Measurements from ENCODE around the gene CDH23. TPM values are rescaled to one million over a fixed set of nuclear protein-coding genes. Genes with fewer than 3 reads are reported as not detected.
A peak's percentile ranks its signal among the peaks of the same experiment; 100 is the strongest.
"Not testable (repeated sequence)": the region's sequence is repeated elsewhere in the genome, so short reads cannot be mapped to it uniquely, and the experiment has no call there.

The CDH23 gene
- total RNA-seq, 4 donors from 2014 or later: 0.72 to 4.1 (median 2.2) TPM

DNA sequence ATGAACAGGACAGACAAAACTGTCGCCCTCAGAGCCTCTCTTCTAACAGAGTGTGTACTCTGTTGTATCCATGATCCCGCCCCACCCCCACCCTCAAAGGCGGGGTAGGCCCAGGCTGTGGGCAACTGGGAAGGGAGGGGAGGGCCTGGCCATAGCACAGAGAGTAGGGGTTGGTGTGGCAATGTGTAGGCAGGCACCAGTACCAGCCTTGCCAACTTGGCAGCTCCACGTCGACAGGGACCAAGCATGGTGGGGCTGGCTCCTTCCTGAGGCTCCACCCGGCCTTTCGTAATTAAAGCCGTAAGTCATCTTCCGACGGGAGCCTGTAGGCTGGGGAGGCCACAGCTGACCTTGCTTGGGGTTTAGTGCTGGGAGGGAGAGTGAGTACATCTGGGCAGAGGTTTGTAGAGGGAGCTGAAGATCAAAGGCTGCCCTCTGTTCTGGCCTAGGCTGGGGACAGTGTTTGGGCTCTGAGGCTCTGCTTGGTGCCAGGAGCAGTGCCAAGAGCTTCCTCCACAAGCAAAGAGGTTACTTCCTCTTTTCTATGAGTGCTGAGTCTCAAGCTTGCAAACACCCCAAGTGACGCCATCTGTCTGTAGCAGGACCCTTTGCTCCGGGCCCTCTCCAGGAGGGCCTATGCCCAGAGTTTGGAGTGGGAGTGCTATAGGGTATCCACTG, 201.2 kb downstream of the CDH23 start:
- WGBS: 34% methylated on average over 6 of the region's 12 CpGs
- H3K4me3 ChIP-seq: no peak overlapping the region
- peak; percentile 89 to 91 for DNase-seq (ENCODE audit: low spot score in 2 of 2)
- TF ChIP-seq POLR2AphosphoS5 (IDR thresholded peaks at IDR 0.05) (peak in 2 of 3 donors; percentile 33 to 58), EP300 (IDR thresholded peaks at IDR 0.05) (no peak), POLR2A (IDR thresholded peaks at IDR 0.05) (no peak)
- TF ChIP-seq, protein P1, sequence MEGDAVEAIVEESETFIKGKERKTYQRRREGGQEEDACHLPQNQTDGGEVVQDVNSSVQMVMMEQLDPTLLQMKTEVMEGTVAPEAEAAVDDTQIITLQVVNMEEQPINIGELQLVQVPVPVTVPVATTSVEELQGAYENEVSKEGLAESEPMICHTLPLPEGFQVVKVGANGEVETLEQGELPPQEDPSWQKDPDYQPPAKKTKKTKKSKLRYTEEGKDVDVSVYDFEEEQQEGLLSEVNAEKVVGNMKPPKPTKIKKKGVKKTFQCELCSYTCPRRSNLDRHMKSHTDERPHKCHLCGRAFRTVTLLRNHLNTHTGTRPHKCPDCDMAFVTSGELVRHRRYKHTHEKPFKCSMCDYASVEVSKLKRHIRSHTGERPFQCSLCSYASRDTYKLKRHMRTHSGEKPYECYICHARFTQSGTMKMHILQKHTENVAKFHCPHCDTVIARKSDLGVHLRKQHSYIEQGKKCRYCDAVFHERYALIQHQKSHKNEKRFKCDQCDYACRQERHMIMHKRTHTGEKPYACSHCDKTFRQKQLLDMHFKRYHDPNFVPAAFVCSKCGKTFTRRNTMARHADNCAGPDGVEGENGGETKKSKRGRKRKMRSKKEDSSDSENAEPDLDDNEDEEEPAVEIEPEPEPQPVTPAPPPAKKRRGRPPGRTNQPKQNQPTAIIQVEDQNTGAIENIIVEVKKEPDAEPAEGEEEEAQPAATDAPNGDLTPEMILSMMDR (IDR thresholded peaks at IDR 0.05): no peak
- H3K4me1 ChIP-seq: peaks cover 36% of the 10 kb centered on the region
- H3K36me3 ChIP-seq: no peaks in the 10 kb centered on the region
- H3K27me3 ChIP-seq: no peaks in the 10 kb centered on the region
- peak overlapping the region; percentile 92 for H3K27ac ChIP-seq
- no peaks in the 10 kb centered on the region for H3K9me3 ChIP-seq

GRCh38 chr10:71598621-71599055, 201.9 kb downstream of the CDH23 start:
- H3K36me3 ChIP-seq: no peaks in the 10 kb centered on the region
- H3K4me3 ChIP-seq: no peak overlapping the region
- peaks cover 36% of the 10 kb centered on the region for H3K4me1 ChIP-seq
- peak overlapping the region; percentile 92 for H3K27ac ChIP-seq
- TF ChIP-seq POLR2A (IDR thresholded peaks at IDR 0.05) (no peak), POLR2AphosphoS5 (IDR thresholded peaks at IDR 0.05) (peak in 2 of 3 donors; percentile 67 to 81)
- no peaks in the 10 kb centered on the region for H3K27me3 ChIP-seq
- H3K9me3 ChIP-seq: no peaks in the 10 kb centered on the region
- 27% methylated on average over 6 of the region's 10 CpGs for WGBS
- peak; percentile 95 to 96 for DNase-seq (ENCODE audit: low spot score in 2 of 2)

DNA sequence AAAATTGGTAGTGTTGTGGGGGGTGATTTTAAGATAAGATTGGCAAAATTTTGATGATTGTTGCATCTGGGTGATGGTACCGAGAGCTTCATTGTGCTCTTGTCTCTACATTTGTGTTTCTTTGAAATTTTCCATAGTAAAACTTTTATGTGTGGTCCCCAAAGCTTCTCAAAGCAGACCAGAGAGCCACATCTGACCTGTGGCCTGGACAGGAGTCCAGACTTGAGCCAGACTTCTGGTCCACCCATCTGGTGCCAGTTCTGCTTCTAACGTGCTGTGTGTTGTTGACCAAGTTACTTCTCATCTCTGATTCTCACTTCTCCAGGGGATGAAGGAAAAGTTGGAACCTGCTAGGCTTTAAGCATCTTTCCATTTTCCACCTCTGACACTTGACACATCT, 202.8 kb downstream of the CDH23 start:
- WGBS: 83% methylated on average over 2 of the region's 2 CpGs
- H3K4me1 ChIP-seq: peaks cover 36% of the 10 kb centered on the region
- no peaks in the 10 kb centered on the region for H3K9me3 ChIP-seq
- no peak for TF ChIP-seq POLR2AphosphoS5 (IDR thresholded peaks at IDR 0.05)
- no peak for DNase-seq (ENCODE audit: low spot score in 2 of 2)
- H3K4me3 ChIP-seq: no peak overlapping the region
- peak overlapping the region; percentile 92 for H3K27ac ChIP-seq
- H3K27me3 ChIP-seq: no peaks in the 10 kb centered on the region
- H3K36me3 ChIP-seq: no peaks in the 10 kb centered on the region

GRCh38 chr10:71600242-71600641, 203.5 kb downstream of the CDH23 start:
- Histone ChIP-seq H3K27ac (peak overlapping the region; percentile 40), H3K4me1 (peaks cover 36% of the 10 kb centered on the region)
- not testable (repeated sequence) for DNase-seq (ENCODE audit: low spot score in 2 of 2); H3K4me3 ChIP-seq; H3K36me3 ChIP-seq; H3K27me3 ChIP-seq; H3K9me3 ChIP-seq
- 81% methylated on average over 8 of the region's 8 CpGs for WGBS

DNA sequence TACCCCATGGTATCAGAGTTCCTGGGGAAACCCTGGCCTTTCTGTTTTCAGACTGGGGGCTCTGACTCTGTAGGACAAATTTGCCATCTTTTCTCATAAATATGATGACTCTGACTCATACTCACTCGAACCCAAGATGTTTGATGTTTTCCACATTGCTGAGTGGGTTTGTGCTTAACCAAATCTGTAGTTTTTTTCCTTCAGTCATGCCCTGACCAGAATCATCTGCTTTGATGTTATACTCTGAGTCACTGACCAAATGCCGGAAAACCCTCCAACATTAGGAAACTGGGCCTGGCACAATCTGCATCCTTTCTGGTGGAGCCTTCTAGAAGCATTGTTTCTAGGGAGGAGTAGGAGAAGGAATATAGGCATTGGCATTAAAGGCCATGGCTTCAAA, 204.1 kb downstream of the CDH23 start:
- peak overlapping the region; percentile 40 for H3K27ac ChIP-seq
- WGBS: 28% methylated on average over 2 of the region's 2 CpGs
- no peak for DNase-seq (ENCODE audit: low spot score in 2 of 2)
- peaks cover 36% of the 10 kb centered on the region for H3K4me1 ChIP-seq
- TF ChIP-seq POLR2A (IDR thresholded peaks at IDR 0.05): no peak
- peak in 1 of 3 donors; percentile 67 for TF ChIP-seq POLR2AphosphoS5 (IDR thresholded peaks at IDR 0.05)
- TF ChIP-seq, protein P1 (IDR thresholded peaks at IDR 0.05): no peak
- no peak for TF ChIP-seq EP300 (IDR thresholded peaks at IDR 0.05)
- no peaks in the 10 kb centered on the region for H3K36me3 ChIP-seq
- H3K4me3 ChIP-seq: no peak overlapping the region
- no peaks in the 10 kb centered on the region for H3K9me3 ChIP-seq
- H3K27me3 ChIP-seq: no peaks in the 10 kb centered on the region

DNA sequence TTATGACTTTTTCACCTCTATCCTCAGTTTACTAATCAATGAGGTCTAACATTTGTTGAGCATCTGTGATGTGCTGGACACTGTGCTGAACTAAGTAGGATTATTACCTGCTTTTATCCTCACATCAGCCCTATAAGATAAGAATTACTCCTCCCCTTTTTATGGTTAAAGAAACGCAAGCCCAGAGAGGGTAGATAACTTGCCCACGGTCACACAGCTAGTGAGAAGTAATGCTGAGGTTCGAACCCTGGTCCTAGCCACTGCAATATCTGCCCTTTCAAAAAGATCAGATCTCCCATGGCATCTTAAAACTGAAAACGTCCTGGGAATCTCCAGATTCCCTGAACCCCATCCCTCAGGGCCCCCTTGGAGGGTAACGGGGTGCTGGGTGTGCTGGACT, 204.6 kb downstream of the CDH23 start:
- Histone ChIP-seq H3K4me3 (no peak overlapping the region), H3K36me3 (no peaks in the 10 kb centered on the region), H3K27ac (no peak overlapping the region), H3K9me3 (no peaks in the 10 kb centered on the region), H3K4me1 (peaks cover 36% of the 10 kb centered on the region), H3K27me3 (no peaks in the 10 kb centered on the region)
- WGBS: 83% methylated on average over 5 of the region's 5 CpGs
- TF ChIP-seq EP300 (IDR thresholded peaks at IDR 0.05) (no peak), POLR2AphosphoS5 (IDR thresholded peaks at IDR 0.05) (no peak), POLR2A (IDR thresholded peaks at IDR 0.05) (no peak)
- TF ChIP-seq, protein P1 (IDR thresholded peaks at IDR 0.05): no peak
- no peak for DNase-seq (ENCODE audit: low spot score in 2 of 2)

GRCh38 chr10:71603150-71603549, 206.4 kb downstream of the CDH23 start:
- TF ChIP-seq POLR2AphosphoS5 (IDR thresholded peaks at IDR 0.05) (no peak), POLR2A (IDR thresholded peaks at IDR 0.05) (no peak), EP300 (IDR thresholded peaks at IDR 0.05) (no peak)
- TF ChIP-seq, protein P1 (IDR thresholded peaks at IDR 0.05): no peak

More at GRCh38 chr10:71603150-71603549, 206.4 kb downstream of the CDH23 start:
- 63% methylated on average over 7 of the region's 7 CpGs for WGBS
- H3K4me1 ChIP-seq: peaks cover 19% of the 10 kb centered on the region
- no peaks in the 10 kb centered on the region for H3K9me3 ChIP-seq
- H3K4me3 ChIP-seq: no peak overlapping the region
- H3K27ac ChIP-seq: no peak overlapping the region
- DNase-seq (ENCODE audit: low spot score in 2 of 2): no peak
- H3K27me3 ChIP-seq: no peaks in the 10 kb centered on the region
- H3K36me3 ChIP-seq: no peaks in the 10 kb centered on the region

Measured in suprapubic skin (tissue), 4 donors.